ENCODE data around the gene CXXC5.

GRCh38 chr5:139692679-139693308 is 44.6 kb downstream of the CXXC5 start:
- TF ChIP-seq CTCF (IDR thresholded peaks at IDR 0.05) (no peak), EP300 (IDR thresholded peaks at IDR 0.05) (no peak), POLR2A (IDR thresholded peaks at IDR 0.05) (no peak)
